ENCODE data around the gene BCDIN3D.
"Not testable (repeated sequence)": the region's sequence is repeated elsewhere in the genome, so short reads cannot be mapped to it uniquely, and the experiment has no call there.

Gene BCDIN3D, protein sequence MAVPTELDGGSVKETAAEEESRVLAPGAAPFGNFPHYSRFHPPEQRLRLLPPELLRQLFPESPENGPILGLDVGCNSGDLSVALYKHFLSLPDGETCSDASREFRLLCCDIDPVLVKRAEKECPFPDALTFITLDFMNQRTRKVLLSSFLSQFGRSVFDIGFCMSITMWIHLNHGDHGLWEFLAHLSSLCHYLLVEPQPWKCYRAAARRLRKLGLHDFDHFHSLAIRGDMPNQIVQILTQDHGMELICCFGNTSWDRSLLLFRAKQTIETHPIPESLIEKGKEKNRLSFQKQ

DNA sequence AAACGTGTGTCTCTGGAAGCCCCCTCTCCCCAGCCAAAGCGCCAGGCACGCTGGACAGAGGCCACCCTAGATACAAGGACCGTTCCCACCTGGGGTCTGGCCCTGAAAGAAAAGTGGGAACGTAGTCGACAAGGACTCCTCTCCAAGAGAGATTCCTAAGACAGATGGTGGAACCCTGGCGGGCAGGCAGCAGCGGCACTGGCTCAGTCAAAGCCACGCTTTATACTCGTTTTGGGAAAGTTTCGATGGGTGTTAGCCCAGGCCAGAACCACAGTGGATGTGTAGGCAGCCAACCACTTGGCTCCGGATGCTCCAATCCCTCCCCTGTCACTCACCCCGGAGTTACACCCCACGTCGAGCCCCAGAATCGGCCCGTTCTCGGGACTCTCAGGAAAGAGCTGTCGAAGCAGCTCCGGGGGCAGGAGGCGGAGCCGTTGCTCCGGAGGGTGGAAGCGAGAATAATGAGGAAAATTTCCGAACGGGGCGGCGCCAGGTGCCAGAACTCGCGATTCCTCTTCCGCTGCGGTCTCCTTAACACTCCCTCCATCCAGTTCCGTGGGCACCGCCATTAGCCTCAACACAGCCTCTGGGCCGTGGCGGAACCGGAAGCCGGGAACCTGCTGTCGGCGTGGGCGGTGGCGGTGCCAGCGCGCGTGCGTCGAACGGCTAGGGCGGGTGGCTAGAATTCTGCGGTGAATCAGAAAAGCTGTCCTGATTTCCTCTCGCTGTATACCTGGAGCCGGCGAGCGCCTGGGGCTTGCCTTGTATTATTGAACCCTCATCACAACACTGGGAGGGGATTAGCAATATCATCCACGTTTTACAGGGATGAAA, at the start of gene BCDIN3D:
Gene BCDIN3D, minus strand, starts transcription at position 588 of the 834 bp plus-strand sequence. Its CDS starts 19 bp downstream, at position 569.
- peak; percentile 55 for DNase-seq (ENCODE audit: low read depth)

DNA sequence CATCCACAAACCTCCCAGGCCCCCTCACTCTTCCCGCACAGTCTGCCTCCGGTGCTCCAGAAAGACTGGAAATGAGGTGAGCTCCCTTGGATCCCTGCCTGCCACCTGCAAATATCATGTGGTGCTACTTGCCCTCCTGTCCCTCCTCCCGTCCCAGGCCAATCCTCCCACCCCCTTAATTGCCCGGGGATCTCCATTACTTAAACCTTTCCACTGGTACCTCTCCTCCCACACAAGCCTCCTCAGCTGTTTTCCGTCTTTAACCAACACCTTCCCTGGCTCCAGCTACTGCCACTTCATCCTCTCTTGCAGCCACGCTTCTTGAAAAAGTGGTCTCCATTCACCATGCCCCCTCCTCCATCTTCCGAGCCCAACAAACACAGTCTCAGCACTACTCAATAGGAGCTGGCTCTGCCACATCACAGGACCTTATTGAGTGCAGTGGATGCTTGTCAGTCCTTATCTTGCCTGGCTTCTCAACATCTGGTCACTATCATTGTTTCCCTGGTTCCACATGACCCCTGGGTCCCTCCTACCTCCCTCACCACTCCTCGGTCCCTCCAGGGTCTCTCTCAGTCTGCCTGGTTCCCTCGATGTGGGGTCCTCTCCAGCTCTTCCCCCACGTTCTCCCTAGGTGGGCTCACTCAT, 49.3 kb upstream of the BCDIN3D start:
- DNase-seq (ENCODE audit: low read depth) = no peak

DNA sequence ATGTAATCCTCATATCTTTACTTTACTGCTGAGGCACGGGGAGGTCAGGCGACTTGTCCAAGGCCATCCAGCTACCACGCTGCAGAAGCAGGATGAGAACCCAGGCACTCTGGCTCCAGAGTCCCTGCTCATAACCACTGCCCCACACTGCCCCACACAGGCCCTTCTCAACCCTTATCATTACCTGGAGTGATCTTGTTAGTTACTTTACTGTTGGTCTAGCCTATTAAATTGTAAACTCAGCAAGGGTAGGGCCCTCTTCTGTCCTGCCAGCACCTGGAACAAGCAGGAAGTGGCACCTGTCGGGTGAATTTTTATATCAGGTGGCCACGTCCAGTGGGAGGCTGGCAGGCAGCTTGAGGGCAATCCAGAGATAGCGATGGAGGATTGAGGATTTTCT, 48.6 kb upstream of the BCDIN3D start:
- DNase-seq (ENCODE audit: low read depth) = no peak

DNA sequence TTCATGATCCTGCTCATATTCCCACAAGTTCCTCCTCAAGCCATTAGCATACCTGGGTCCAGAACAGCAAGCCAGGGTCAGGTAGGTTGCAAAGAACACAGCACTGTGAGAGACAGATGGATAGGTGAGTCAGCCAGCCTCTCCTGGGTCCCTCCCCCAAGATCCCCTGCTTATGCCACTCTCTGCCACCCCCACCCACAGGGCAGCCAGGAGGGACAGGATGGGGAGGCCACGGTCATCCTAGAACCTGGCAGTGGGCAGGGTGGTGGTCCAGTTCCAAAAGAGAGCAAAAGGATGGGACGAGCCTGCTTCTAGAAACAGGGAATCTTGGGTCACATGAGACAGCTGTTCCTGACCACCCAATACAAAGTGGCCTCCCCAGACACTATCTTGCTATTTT, 48.1 kb upstream of the BCDIN3D start:
- DNase-seq (ENCODE audit: low read depth) = no peak

DNA sequence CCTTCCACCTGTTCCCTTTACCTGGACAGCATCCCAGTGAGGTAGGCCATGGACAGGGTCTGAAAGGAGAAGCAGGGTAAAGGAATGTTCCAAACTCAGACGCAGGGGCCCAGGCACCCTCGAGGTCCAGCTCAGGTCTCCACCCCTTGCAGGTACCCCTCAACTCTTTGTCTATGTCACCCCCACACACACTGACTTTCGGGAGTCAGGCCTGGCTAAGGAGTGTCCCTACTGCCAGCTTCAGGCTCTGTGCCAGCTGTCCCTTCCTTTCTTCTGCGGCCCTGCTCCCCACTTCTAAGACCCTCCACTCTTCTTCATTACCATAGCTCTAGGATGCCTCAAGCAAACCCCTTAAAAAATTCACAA, 47.2 kb upstream of the BCDIN3D start:
- DNase-seq (ENCODE audit: low read depth) = no peak

DNA sequence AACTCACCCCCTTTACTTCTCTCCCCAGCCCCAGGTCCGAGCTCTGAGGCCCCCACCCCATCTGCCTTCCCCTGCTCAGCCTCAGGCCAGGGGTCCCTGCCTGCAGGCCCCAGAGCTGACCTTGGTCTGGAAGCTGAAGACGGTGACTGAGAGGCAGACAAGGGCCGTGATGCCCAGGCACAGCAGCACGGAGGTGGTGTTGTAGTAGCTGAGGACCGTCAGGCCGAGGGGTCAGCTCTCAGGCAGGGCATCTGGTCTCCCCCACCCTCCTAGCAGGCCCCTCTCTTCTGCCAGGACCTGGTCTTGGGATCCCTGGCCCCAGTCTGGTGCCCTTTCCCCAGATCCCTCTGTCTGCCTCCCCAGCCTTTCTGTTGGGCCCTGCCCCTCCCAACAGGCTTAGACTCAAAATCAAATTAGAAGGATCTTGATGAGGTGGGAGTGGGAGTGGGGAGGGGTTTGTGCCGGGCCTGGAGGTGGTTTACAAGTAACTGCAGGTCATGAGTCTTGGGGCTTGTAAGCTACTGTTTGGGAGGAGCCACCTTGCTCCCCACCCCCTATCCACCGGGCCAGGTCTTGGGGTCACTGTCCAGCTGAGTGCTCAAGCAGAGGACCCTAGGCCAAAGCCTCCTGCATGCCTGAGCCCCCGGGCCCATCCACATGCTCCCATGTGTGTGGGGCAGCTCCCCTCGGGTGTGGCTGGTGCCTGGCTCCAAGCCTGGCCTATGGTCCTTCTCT, 46.6 kb upstream of the BCDIN3D start:
- DNase-seq (ENCODE audit: low read depth) = no peak

DNA sequence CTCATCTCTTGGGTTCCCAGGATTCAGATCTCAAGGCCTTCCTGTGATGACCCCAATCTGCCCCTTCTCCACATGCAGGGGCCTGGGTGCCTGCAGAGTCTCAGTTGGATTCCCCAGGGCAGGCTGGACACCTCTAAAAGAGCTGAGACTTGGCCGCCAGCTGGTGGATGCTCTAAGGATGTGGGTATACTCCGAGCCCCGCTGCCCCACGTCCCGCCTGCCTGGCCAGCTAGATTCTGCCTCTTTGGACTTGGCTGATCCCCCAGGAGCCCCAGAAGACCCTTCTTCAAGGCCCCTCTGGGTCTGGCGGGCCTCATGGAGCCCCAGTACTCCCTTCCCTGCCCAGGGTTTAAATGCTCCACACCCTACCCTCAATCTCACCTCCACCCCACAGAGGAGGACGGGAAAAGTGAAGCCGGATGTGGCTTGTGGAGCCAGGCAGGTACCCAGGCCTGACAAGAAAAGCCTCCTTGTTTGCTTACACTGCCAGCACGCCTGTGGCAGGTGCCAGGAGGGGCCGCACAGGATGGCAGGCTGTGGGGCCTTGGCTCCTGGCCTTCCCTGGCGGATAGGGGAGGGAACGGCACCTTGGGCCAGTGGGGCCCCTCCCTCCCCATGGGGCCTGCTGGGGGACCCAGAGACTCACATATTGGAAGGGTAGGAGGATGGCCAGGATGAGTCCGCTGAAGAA, 45.7 kb upstream of the BCDIN3D start:
- no peak for DNase-seq (ENCODE audit: low read depth)

DNA sequence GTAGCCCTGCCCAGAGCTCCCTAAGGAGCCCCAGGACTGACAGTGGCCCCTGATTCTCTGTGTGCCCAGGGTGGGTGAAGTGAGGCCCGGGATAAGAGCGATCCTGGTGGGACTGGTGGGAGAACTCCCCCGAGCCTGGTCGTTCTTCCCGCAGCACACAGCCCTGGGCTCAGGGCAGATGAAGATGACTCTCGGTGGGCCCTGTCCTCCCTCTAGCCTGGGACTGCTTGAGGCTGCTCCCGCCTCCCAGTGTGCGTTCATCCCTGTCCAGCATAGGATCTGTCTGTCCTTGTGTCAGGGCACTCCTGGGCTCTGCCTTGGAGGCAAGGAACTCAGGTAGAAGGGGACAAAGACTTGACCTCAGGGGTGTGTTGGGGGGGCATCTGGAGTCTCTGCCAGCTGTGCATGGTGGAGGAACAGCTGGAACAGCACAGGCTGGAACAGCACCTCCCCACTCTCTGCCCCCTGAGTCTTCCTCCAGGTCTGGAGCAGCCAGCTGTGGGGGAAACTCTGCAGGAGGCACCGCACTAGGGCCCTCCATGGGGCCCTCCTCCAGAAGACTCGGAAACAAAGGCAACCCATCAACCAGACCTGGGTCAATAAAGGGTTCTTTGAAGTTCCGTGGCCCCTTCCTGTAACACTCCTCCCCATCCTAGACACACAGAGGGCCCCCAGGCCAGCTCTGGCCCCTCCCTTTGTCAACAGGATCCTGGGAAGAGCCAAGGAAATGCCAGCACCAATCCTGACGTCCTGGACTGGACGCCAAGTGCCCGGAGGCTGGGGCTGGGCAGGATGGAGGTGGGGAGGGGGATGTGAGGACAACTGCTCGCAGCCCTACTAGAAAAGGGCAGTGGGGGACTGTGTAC, 44.9 kb upstream of the BCDIN3D start:
- DNase-seq (ENCODE audit: low read depth) = no peak

DNA sequence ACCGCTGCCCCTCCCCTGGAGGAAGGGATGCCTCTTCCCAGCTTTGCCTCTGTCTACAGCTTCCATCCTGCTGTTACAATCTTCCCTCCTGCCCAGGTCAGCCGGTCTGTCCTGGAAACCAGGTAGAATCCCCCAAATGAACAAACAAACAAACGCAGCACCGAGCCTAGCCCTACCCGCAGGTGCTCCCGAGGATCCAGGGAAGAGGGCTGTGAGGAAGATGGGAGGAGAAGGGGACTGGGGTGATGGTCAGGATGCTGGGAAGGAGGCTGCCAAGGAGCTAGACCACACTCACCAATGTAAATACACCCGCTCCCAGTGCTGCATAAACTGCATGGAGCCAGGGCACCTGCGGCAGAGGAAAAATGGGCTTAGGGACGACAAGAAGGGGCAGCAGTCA, 44.2 kb upstream of the BCDIN3D start:
- DNase-seq (ENCODE audit: low read depth) = no peak

DNA sequence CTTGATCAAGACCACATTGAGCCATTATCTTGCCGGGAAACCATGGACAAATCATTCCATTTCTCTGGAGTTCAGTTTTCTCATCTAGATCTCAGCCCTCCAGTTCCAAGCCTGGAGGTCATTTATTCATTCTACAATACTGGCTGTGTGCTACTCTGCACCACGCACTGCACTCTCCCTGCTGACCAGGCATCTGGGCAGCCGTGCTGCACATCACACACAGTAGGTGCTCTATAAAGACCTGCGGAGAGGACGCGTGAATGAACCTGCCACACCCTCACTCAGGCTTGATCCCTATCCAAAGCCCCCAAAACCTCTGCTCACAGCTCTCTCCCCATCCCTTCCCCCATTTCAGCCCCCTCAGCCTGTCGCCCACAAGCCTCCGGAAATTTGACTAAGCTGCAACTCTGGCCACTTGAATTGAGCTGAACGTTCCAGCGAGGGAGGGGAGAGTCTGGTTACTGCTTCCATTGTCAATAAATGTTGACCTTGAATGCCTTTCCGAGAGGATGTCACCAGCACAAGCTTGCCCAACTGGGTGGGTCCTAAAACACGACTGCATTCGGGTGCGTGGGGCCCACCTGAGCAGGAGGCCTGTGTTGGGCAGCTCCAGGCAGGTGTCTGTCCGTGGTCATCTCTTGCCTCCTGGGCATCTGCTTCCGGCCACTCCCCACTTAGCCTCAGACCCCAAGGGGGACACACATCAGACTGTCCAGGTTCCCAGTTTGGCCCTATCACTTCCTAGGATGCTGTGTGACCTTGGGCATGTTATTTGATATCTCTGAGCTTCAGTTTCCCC, 43.0 kb upstream of the BCDIN3D start:
- DNase-seq (ENCODE audit: low read depth) = no peak

DNA sequence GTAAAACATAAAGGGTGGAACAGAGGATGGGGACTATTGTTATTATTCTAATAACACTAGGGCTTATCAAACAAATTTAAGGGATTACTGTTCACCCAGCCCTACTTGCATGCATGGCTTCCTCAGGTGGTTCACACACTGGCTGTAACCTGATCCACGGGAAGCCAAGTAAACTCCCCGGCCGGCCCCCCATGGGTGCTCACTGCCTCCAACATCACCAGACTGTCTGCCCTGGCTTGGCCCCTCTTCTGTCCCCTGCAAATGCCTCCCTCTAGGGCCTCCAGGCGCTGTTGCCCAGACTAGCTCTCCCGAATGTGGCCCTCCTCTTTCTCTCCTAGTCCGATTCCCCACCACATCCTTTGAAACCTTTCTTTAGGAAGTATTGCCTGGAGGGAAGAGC, 42.2 kb upstream of the BCDIN3D start:
- no peak for DNase-seq (ENCODE audit: low read depth)

DNA sequence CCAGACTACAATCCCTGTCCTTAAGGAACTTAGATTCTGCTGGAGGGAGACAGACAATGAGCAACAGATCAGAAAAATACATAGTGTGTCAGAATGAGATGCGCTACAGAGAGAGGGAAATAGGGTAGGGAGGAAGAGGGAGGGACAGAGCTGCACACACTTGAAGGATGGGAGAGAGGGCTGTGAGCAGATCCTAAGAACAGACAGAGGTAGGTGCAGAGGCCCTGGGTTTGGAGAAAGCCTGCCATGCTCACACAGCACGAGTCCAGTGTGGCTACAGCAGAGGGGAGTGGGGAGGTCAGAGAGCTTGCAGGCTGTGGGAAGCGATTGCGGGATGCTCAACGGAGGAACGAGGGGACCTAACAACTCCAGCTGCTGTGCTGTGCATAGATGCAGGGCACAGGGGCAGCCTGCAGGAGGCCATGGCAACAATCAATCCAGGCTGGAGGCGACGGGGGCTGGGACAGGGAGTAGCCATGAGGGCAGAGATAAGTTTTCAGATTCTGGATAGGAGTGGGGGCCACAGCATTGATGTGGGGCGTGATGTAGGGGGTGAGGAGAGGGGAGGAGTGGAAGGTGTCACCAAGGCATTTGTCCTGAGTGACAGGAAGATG, 40.1 kb upstream of the BCDIN3D start:
- DNase-seq (ENCODE audit: low read depth) = no peak

DNA sequence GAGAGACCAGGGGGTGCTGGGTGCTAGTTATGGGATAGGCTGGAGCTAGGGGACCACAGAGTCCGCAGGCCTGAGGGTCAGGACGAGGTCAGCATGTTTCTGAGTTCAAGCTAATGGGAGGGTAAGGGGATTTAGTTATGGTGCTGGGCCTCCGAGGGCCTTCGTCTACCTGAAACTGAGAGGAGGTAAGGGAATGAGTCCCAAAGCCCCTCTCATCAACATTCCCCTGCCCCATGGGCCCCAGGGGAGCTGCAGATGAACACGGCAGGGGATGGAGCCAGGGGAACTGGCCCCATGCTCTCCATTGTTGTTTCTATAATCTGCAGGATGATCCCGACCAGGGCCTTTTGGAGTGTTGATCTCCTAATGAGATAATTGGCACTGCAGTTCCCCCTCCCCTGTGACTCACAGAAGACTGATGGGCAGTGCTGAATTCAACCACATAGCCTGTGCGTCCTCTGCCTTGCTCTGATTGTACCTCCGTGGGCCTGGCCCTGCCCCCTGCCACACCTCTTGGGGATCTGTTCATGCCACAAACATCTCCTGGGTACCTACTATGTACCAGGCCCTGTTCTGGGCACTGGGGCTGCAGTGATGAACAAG, 39.4 kb upstream of the BCDIN3D start:
- DNase-seq (ENCODE audit: low read depth) = no peak

DNA sequence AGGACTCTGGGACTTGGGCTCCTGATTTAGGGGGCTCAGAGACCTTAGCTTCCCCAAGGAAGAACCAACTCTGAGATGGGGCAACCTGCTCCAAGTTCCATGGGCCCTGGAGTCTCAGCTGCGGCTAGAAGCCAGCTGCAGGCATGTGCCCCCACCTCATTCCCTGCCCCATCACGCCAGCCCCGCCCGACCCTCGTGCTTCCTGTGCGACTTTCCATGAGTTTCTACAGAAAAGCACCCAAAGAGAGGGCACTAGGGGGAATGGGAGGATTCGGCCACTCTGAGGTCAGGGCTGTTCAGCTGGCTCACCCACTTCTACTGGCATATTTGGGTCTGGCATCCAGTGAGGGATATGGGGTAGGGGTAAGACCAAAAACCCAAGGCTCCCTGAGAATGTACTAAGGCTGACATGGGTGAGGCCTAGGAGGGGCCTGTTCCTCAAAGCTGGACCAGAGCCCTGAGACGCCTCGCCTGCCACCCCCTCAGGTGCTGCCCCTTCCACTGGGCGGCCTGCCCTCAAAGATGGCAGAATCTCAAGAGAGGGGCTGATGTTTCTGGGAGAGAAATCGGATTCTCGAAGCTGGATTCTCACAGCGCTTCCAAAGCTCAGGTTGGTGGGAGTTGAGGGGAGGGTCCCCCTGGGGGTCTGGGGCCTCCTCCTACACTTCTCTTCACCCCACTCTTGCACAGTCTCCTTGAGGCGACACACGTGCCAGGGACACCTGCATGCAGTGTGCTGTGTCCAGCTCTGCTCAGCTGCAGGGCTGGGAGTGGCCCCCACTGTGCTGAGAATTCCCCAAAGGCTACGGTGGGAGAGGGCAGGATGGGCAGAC, 38.7 kb upstream of the BCDIN3D start:
- no peak for DNase-seq (ENCODE audit: low read depth)

DNA sequence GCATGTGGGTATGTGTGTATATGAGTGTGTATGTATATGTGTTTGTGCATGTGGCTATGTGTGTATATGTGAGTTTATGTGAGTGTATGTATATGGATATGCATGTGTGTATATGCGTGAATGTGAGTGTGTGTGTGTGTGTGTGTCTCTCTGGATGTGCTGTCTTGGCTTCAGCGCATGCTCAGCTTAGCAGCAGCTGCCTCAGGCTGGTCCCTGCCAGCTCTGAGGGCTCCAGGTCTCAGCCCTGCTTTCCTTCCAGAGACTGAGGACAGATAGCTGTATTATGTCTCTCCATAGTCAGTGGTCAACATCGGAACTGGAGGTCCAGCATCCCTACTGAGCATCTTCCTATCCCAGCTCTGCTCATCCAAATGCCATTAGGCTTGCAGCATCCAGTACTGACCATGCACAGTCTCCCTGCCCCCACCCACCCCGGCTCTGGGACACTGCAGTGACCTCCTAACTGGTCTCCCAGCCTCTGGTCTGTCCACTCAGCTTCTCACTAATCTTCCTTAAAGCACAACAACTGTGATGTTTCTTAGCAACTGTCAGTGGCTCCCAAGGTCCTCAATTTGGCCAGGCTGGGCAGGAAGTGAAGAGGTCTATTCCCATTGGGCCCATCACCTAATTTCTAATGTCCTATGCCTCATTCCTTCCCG, 38.0 kb upstream of the BCDIN3D start:
- no peak for DNase-seq (ENCODE audit: low read depth)

DNA sequence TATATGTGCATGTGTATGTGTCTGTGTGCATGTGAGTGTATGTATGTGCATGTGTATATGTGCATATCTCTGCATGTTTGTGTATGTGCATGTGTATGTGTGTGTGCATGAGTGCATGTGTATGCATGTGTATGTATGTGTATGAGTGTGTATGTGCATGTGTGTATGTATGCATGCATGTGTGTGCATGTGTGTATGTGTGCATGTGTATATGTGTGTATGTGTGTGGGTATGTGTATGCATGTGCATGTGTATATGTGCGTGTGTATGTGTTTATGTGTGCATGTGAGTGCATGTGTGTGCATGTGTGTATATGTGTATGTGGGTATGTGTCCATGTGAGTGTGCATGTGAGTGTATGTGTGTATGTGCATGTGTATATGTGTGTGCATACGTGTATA, 36.2 kb upstream of the BCDIN3D start:
- DNase-seq (ENCODE audit: low read depth) = not testable (repeated sequence)

DNA sequence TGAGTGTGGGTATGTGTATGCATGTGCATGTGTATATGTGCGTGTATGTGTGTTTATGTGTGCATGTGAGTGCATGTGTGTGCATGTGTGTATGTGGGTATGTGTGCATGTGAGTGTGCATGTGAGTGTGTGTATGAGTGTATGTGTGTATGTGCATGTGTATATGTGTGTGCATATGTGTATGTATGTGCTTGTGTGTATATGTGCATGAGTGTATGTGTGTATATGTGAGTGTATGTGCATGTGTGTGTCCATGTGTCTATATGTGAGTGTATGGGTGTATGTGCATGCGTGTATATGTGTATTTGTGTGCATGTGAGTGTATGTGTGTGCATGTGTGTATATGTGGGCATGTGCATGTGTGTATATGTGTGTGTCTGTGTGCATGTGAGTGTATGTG, 35.1 kb upstream of the BCDIN3D start:
- no peak for DNase-seq (ENCODE audit: low read depth)

DNA sequence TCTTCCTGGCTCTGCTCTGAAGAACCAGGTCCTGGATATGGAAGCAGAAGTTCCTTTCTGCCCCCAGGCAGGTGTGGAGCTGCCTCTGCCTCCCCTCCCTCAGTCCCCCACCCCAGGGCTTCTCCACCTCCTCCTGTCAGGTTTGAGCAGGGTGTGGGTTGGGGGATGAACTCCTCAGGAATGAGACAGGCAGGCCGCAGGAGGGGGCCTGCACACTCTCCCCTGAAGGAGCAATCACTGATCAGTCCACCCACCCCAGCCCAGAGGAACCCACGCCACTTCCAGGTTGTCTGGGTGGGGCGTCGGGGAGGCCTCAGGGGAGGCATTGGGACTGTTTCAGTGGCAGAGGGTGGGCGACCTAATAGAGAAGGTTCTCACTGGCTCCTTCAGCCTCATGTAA, 34.2 kb upstream of the BCDIN3D start:
- no peak for DNase-seq (ENCODE audit: low read depth)
